DMS153 treated with DMSO at 0.1 percent for 48 hours (cell line): Measurements from ENCODE around the gene PLA2G15.

Experiments used
- DNase-seq: peaks from one replicate; lab custom pipeline; 2025; ENCODE audit not compliant: unreplicated experiment; lab: John Stamatoyannopoulos, UW

PLA2G15 gene

GRCh38 chr16:68251832-68252231 is 6.7 kb downstream of the PLA2G15 start:
- DNase-seq = no peak

GRCh38 chr16:68252383-68252782 is 7.2 kb downstream of the PLA2G15 start:
- no peak for DNase-seq

- DNase-seq = no peak
Observed at GRCh38 chr16:68253721-68254120, 8.5 kb downstream of the PLA2G15 start.

GRCh38 chr16:68255712-68256111 is 10.5 kb downstream of the PLA2G15 start:
- no peak for DNase-seq

GRCh38 chr16:68257251-68257905 is 12.2 kb downstream of the PLA2G15 start:
- DNase-seq = peak; percentile 27

- no peak for DNase-seq
Observed at GRCh38 chr16:68257906-68258800, 13.0 kb downstream of the PLA2G15 start.

- no peak for DNase-seq
Observed at GRCh38 chr16:68259007-68259825, 14.0 kb downstream of the PLA2G15 start.

GRCh38 chr16:68263559-68264127 is 18.5 kb downstream of the PLA2G15 start:
- no peak for DNase-seq

GRCh38 chr16:68264128-68265077 is 19.2 kb downstream of the PLA2G15 start, which contains the start of gene SLC7A6:
Gene SLC7A6 (plus strand): TSS chr16:68264526. CDS start chr16:68274727, 10,201 bp downstream.
- peak; percentile 57 for DNase-seq

GRCh38 chr16:68265078-68265920 is 20.1 kb downstream of the PLA2G15 start:
- DNase-seq = no peak

GRCh38 chr16:68267612-68268405 is 22.6 kb downstream of the PLA2G15 start:
- peak; percentile 19 for DNase-seq

- DNase-seq = no peak
Observed at GRCh38 chr16:68269793-68270192, 24.6 kb downstream of the PLA2G15 start.

- DNase-seq = no peak
Observed at GRCh38 chr16:68270353-68270752, 25.2 kb downstream of the PLA2G15 start.

GRCh38 chr16:68272507-68273209 is 27.5 kb downstream of the PLA2G15 start:
- peak; percentile 79 for DNase-seq

GRCh38 chr16:68273459-68273858 is 28.3 kb downstream of the PLA2G15 start:
- no peak for DNase-seq

- DNase-seq = no peak
Observed at GRCh38 chr16:68273896-68274295, 28.7 kb downstream of the PLA2G15 start.

GRCh38 chr16:68274441-68274840 is 29.3 kb downstream of the PLA2G15 start:
- no peak for DNase-seq
